Gastroesophageal sphincter (tissue), 3 donors: ENCODE measurements around the gene AHR.

Experiments
- CTCF ChIP-seq, 4 experiments: fragments of 200-600 bp in 2 of 4; fragments of 450-650 bp in 2 of 4; sonication (generic) in 1 of 4; IDR thresholded peaks; one replicate each; pipeline ENCODE4 v1.5.1; 2017 to 2019; ENCODE audit warnings: antibody characterized with exemption in 4 of 4, mild to moderate bottlenecking in 2 of 4, moderate library complexity in 2 of 4
- POLR2AphosphoS5 ChIP-seq: sonication (generic); formaldehyde crosslinking; IDR thresholded peaks from one replicate; pipeline ENCODE4 v1.6.1; 2017; ENCODE audit warnings: antibody characterized with exemption

GRCh38 chr7:17300012-17300411 is 1.6 kb downstream of the AHR start:
- TF ChIP-seq CTCF (IDR thresholded peaks at IDR 0.05) = no peak
- TF ChIP-seq POLR2AphosphoS5 = no peak
